HL-60 (cell line): ENCODE measurements around the gene SAMD3.
"Not testable (repeated sequence)": the region's sequence is repeated elsewhere in the genome, so short reads cannot be mapped to it uniquely, and the experiment has no call there.

ENCODE experiments used
- DNase-seq, 2 experiments: peaks; one replicate each; pipeline ENCODE4 v3.0.0-alpha.2; 2010 to 2020; ENCODE audit warnings: low read depth in 1 of 2, low spot score in 1 of 2
- H3K27ac ChIP-seq: fragments of 250-450 bp; sonication (Bioruptor Pico); replicated peaks from 2 replicates; pipeline ENCODE4 v1.5.1; 2020; ENCODE audit warnings: mild to moderate bottlenecking, moderate library complexity
- H3K27me3 ChIP-seq: fragments of 250-450 bp; sonication (Bioruptor Pico); 2 replicates; pipeline ENCODE4 v1.5.1; 2021; ENCODE audit warnings: mild to moderate bottlenecking, moderate library complexity; ENCODE audit not compliant: insufficient read depth, poor library complexity, severe bottlenecking
- H3K4me3 ChIP-seq: replicated peaks from 2 replicates; pipeline ENCODE4 v1.5.1; 2011; ENCODE audit warnings: mild to moderate bottlenecking, control low read depth, low read length; ENCODE audit not compliant: insufficient read depth
- CTCF ChIP-seq: IDR thresholded peaks from one replicate; pipeline ENCODE4 v1.5.1; 2011; ENCODE audit warnings: low read length, control low read depth, inconsistent platforms; ENCODE audit not compliant: insufficient read depth
- GABPA ChIP-seq: IDR thresholded peaks from 2 replicates; pipeline ENCODE4 v1.6.1; 2012; ENCODE audit warnings: low read depth
- POLR2AphosphoS5 ChIP-seq: IDR thresholded peaks from 2 replicates; pipeline ENCODE4 v1.6.1; 2012; ENCODE audit warnings: low read depth
- REST ChIP-seq: IDR thresholded peaks from 2 replicates; pipeline ENCODE4 v1.6.1; 2012; ENCODE audit warnings: low read depth; ENCODE audit not compliant: insufficient replicate concordance
- SPI1 ChIP-seq: IDR thresholded peaks from 2 replicates; pipeline ENCODE4 v1.6.1; 2012; ENCODE audit warnings: low read depth, mild to moderate bottlenecking, borderline replicate concordance

SAMD3 gene

GRCh38 chr6:130239755-130240154, 17.0 kb upstream of the SAMD3 start:
- H3K27ac ChIP-seq, result no peak overlapping the region
- TF ChIP-seq SPI1 (no peak), POLR2AphosphoS5 (no peak), CTCF (no peak), REST (no peak), GABPA (no peak)
- no peak for DNase-seq
- H3K27me3 ChIP-seq, result no peaks in the 10 kb centered on the region
- no peak overlapping the region for H3K4me3 ChIP-seq

- Histone ChIP-seq H3K27me3 (no peaks in the 10 kb centered on the region), H3K4me3 (no peak overlapping the region), H3K27ac (no peak overlapping the region)
- TF ChIP-seq REST, result no peak
- no peak for TF ChIP-seq GABPA
- no peak for TF ChIP-seq POLR2AphosphoS5
- TF ChIP-seq CTCF, result no peak
- TF ChIP-seq SPI1, result no peak
- DNase-seq, result no peak
Observed at GRCh38 chr6:130233330-130233729, 10.6 kb upstream of the SAMD3 start.

- not testable (repeated sequence) for H3K27ac ChIP-seq, H3K4me3 ChIP-seq, H3K27me3 ChIP-seq, DNase-seq
Observed at GRCh38 chr6:130230531-130230930, 7.8 kb upstream of the SAMD3 start.

- Histone ChIP-seq H3K27ac (no peak overlapping the region), H3K27me3 (no peaks in the 10 kb centered on the region), H3K4me3 (no peak overlapping the region)
- no peak for DNase-seq
- no peak for TF ChIP-seq GABPA
- no peak for TF ChIP-seq CTCF
- no peak for TF ChIP-seq REST
- no peak for TF ChIP-seq POLR2AphosphoS5
- no peak for TF ChIP-seq SPI1
Observed at GRCh38 chr6:130229645-130230044, 6.9 kb upstream of the SAMD3 start.
